HG03575 (cell line): ENCODE results near the gene LCE6A.

ENCODE experiments used
- ATAC-seq: cut with Tn5 transposase; IDR thresholded peaks from one replicate; pipeline ENCODE4 v1.9.1; 2021; ENCODE audit not compliant: unreplicated experiment, insufficient number of reproducible peaks, low FRiP score; ENCODE audit errors: extremely low read depth

Gene LCE6A

GRCh38 chr1:152842556-152842955 is at the start of gene LCE6A:
Gene LCE6A (plus strand): TSS chr1:152842856. CDS start chr1:152843521, 665 bp downstream.
- no peak for ATAC-seq

- no peak for ATAC-seq
Observed at GRCh38 chr1:152795686-152796085, 47.0 kb upstream of the LCE6A start.

GRCh38 chr1:152796421-152796820 is 46.2 kb upstream of the LCE6A start, which contains the start of gene LCE1D:
Gene LCE1D (plus strand): TSS chr1:152796721. CDS start chr1:152797795, 1,074 bp downstream.
- ATAC-seq, result no peak

- ATAC-seq, result no peak
Observed at GRCh38 chr1:152801333-152801732, 41.3 kb upstream of the LCE6A start.

- ATAC-seq, result no peak
Observed at GRCh38 chr1:152806576-152806975, 36.1 kb upstream of the LCE6A start, which contains the start of gene LCE1C. Gene LCE1C (minus strand): TSS chr1:152806651. CDS start chr1:152805478, 1,173 bp downstream.

GRCh38 chr1:152811050-152811449 is 31.6 kb upstream of the LCE6A start:
- no peak for ATAC-seq

GRCh38 chr1:152811671-152812070 is 31.0 kb upstream of the LCE6A start, which contains the start of gene LCE1B:
Gene LCE1B (plus strand): TSS chr1:152811971. CDS start chr1:152812447, 476 bp downstream.
- no peak for ATAC-seq

- ATAC-seq, result no peak
Observed at GRCh38 chr1:152817309-152817708, 25.3 kb upstream of the LCE6A start.

GRCh38 chr1:152823294-152823693 is 19.4 kb upstream of the LCE6A start:
- no peak for ATAC-seq

GRCh38 chr1:152824964-152825363 is 17.7 kb upstream of the LCE6A start:
- ATAC-seq, result no peak

- no peak for ATAC-seq
Observed at GRCh38 chr1:152827173-152827572, 15.5 kb upstream of the LCE6A start, which contains the start of gene LCE1A. Gene LCE1A (plus strand): TSS chr1:152827473. CDS start chr1:152827473, 0 bp downstream.

- ATAC-seq, result no peak
Observed at GRCh38 chr1:152836870-152837269, 5.8 kb upstream of the LCE6A start.

GRCh38 chr1:152855661-152856060 is 13.0 kb downstream of the LCE6A start:
- ATAC-seq, result no peak

GRCh38 chr1:152858062-152858461 is 15.4 kb downstream of the LCE6A start:
- no peak for ATAC-seq

GRCh38 chr1:152859696-152860095 is 17.0 kb downstream of the LCE6A start, which contains the start of gene LCE7A:
Gene LCE7A (plus strand): TSS chr1:152859996. CDS start chr1:152860698, 702 bp downstream.
- ATAC-seq, result no peak

- no peak for ATAC-seq
Observed at GRCh38 chr1:152860129-152860528, 17.5 kb downstream of the LCE6A start.

- no peak for ATAC-seq
Observed at GRCh38 chr1:152861374-152861773, 18.7 kb downstream of the LCE6A start.

- no peak for ATAC-seq
Observed at GRCh38 chr1:152864443-152864842, 21.8 kb downstream of the LCE6A start.

GRCh38 chr1:152866321-152866720 is 23.7 kb downstream of the LCE6A start:
- no peak for ATAC-seq

GRCh38 chr1:152869808-152870419 is 27.3 kb downstream of the LCE6A start:
- no peak for ATAC-seq
